ENCODE results near the gene ST6GAL1. TPM values are rescaled to one million over a fixed set of nuclear protein-coding genes. Genes with fewer than 3 reads are reported as not detected.
A peak's percentile ranks its signal among the peaks of the same experiment; 100 is the strongest.

Gene ST6GAL1
- total and polyA plus RNA-seq, 2 of the 13 experiments (the other 11 are each of a cell fraction or from before 2014, with no cell fraction given), result 79.9 to 164 TPM

DNA sequence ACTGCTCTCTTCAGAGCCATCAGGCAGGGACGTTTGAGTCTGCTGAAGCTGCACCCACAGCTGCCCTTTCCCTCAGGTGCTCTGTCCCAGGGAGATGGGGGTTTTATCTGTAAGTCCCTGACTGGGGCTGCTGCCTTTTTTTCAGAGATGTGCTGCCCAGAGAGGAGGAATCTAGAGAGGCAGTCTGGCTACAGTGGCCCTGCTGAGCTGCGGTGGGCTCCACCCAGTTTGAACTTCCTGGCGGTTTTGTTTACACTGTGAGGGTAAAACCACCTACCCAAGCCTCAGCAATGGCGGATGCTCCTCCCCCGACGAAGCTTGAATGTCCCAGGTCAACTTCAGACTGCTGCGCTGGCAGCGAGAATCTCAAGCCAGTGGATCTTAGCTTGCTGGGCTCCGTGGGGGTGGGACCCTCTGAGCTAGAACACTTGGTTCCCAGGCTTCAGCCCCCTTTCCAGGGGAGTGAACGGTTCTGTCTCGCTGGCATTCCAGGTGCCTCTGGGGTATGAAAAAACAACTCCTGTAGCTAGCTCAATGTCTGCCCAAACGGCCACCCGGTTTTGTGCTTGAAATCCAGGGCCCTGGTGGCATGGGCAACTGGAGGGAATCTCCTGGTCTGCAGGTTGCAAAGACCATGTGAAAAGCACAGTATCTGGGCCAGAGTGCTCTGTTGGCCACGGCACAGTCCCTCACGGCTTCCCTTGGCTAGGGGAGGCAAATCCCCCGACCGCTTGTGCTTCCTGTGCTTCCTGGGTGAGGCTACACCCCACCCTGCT is 21.1 kb upstream of the ST6GAL1 start (continued):
- TF ChIP-seq SOX5 (CRISPR knock-in tag; IDR thresholded peaks at IDR 0.05; ENCODE audit: borderline replicate concordance) (0 out of 2 replicates have a peak, but pooled peaks have one; percentile 13), PITX1 (CRISPR knock-in tag; IDR thresholded peaks at IDR 0.05) (no peak), ARID2 (CRISPR knock-in tag; IDR thresholded peaks at IDR 0.05; ENCODE audit: borderline replicate concordance) (no peak), ZNF121 (CRISPR knock-in tag; IDR thresholded peaks at IDR 0.05) (peak; percentile 89), RAD21 (CRISPR knock-in tag; IDR thresholded peaks at IDR 0.05) (no peak), ERF (CRISPR knock-in tag; IDR thresholded peaks at IDR 0.05) (peak; percentile 38; the same call in 1 of the 2 replicates), ZNF598 (CRISPR knock-in tag; IDR thresholded peaks at IDR 0.05; ENCODE audit: borderline replicate concordance) (no peak), MEF2D (CRISPR knock-in tag; IDR thresholded peaks at IDR 0.05) (no peak), PAXIP1 (CRISPR knock-in tag; conservative IDR thresholded peaks at IDR 0.05) (peak; percentile 14; the same call in 1 of the 2 replicates), CHD2 (IDR thresholded peaks at IDR 0.05; ENCODE audit: low read depth, low read length) (no peak), WIZ (CRISPR knock-in tag; IDR thresholded peaks at IDR 0.05) (no peak), ZMYM4 (CRISPR knock-in tag; IDR thresholded peaks at IDR 0.05) (peak; percentile 70), ZNF136 (CRISPR knock-in tag; IDR thresholded peaks at IDR 0.05; ENCODE audit: low read depth) (no peak)
- TF ChIP-seq, protein P1, sequence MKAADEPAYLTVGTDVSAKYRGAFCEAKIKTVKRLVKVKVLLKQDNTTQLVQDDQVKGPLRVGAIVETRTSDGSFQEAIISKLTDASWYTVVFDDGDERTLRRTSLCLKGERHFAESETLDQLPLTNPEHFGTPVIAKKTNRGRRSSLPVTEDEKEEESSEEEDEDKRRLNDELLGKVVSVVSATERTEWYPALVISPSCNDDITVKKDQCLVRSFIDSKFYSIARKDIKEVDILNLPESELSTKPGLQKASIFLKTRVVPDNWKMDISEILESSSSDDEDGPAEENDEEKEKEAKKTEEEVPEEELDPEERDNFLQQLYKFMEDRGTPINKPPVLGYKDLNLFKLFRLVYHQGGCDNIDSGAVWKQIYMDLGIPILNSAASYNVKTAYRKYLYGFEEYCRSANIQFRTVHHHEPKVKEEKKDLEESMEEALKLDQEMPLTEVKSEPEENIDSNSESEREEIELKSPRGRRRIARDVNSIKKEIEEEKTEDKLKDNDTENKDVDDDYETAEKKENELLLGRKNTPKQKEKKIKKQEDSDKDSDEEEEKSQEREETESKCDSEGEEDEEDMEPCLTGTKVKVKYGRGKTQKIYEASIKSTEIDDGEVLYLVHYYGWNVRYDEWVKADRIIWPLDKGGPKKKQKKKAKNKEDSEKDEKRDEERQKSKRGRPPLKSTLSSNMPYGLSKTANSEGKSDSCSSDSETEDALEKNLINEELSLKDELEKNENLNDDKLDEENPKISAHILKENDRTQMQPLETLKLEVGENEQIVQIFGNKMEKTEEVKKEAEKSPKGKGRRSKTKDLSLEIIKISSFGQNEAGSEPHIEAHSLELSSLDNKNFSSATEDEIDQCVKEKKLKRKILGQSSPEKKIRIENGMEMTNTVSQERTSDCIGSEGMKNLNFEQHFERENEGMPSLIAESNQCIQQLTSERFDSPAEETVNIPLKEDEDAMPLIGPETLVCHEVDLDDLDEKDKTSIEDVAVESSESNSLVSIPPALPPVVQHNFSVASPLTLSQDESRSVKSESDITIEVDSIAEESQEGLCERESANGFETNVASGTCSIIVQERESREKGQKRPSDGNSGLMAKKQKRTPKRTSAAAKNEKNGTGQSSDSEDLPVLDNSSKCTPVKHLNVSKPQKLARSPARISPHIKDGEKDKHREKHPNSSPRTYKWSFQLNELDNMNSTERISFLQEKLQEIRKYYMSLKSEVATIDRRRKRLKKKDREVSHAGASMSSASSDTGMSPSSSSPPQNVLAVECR (CRISPR knock-in tag; IDR thresholded peaks at IDR 0.05; ENCODE audit: borderline replicate concordance), result no peak
- TF ChIP-seq, protein P2, sequence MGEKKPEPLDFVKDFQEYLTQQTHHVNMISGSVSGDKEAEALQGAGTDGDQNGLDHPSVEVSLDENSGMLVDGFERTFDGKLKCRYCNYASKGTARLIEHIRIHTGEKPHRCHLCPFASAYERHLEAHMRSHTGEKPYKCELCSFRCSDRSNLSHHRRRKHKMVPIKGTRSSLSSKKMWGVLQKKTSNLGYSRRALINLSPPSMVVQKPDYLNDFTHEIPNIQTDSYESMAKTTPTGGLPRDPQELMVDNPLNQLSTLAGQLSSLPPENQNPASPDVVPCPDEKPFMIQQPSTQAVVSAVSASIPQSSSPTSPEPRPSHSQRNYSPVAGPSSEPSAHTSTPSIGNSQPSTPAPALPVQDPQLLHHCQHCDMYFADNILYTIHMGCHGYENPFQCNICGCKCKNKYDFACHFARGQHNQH (CRISPR knock-in tag; IDR thresholded peaks at IDR 0.05), result 0 out of 2 replicates have a peak, but pooled peaks have one; percentile 25
- TF ChIP-seq, protein P3, sequence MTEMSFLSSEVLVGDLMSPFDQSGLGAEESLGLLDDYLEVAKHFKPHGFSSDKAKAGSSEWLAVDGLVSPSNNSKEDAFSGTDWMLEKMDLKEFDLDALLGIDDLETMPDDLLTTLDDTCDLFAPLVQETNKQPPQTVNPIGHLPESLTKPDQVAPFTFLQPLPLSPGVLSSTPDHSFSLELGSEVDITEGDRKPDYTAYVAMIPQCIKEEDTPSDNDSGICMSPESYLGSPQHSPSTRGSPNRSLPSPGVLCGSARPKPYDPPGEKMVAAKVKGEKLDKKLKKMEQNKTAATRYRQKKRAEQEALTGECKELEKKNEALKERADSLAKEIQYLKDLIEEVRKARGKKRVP (CRISPR knock-in tag; IDR thresholded peaks at IDR 0.05), result no peak
- TF ChIP-seq, protein P4, sequence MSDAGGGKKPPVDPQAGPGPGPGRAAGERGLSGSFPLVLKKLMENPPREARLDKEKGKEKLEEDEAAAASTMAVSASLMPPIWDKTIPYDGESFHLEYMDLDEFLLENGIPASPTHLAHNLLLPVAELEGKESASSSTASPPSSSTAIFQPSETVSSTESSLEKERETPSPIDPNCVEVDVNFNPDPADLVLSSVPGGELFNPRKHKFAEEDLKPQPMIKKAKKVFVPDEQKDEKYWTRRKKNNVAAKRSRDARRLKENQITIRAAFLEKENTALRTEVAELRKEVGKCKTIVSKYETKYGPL (CRISPR knock-in tag; IDR thresholded peaks at IDR 0.05), result no peak

All from HepG2 (cell line).